ENCODE data around the gene CPVL.

DNA sequence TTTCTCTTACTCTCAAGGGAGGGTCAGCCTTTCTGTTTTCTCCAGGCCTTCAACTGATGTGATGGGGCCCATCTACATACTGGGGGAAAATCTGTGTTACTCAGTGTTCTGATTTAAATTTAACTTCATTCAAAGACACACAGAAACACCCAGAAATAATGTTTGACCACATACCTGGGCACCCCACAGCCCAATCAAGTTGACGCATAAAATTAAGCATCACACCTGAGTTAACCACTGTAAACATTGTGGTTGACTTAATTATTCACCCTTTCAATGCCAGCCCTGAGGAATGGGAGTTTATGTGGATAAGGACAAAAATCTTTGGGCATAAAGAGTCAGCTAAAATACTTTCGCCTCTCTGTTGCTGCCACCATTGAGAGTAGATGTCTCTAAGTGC, 38.3 kb upstream of the CPVL start:
- TF ChIP-seq, protein P1, sequence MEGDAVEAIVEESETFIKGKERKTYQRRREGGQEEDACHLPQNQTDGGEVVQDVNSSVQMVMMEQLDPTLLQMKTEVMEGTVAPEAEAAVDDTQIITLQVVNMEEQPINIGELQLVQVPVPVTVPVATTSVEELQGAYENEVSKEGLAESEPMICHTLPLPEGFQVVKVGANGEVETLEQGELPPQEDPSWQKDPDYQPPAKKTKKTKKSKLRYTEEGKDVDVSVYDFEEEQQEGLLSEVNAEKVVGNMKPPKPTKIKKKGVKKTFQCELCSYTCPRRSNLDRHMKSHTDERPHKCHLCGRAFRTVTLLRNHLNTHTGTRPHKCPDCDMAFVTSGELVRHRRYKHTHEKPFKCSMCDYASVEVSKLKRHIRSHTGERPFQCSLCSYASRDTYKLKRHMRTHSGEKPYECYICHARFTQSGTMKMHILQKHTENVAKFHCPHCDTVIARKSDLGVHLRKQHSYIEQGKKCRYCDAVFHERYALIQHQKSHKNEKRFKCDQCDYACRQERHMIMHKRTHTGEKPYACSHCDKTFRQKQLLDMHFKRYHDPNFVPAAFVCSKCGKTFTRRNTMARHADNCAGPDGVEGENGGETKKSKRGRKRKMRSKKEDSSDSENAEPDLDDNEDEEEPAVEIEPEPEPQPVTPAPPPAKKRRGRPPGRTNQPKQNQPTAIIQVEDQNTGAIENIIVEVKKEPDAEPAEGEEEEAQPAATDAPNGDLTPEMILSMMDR (conservative IDR thresholded peaks at IDR 0.05 in 1 of 2, IDR thresholded peaks at IDR 0.05 in 1 of 2; ENCODE audit: low read depth in 1 of 2, low read length in 2 of 2), result no peak
- TF ChIP-seq EZH2 (IDR thresholded peaks at IDR 0.05; ENCODE audit: low read length, missing control alignments), result no peak

All from fibroblast of lung (primary cell).